OCI-LY7 (cell line): ENCODE measurements around the gene TRIP12. TPM values are rescaled to one million over a fixed set of nuclear protein-coding genes. Genes with fewer than 3 reads are reported as not detected.

Experiments used
- BruUV-seq: library from RNA; stranded (reverse); fragments of 400-500 nt; replicated peaks from 2 replicates; lab custom pipeline; 2021; lab: Mats Ljungman, UMichigan
- CTCF ChIA-PET: fragments of 300-600 bp; sonication (Branson Sonifier 250); formaldehyde crosslinking; loops from one replicate; lab custom pipeline; 2022; ENCODE audit warnings: antibody characterized with exemption; ENCODE audit not compliant: unreplicated experiment; lab: Charles Lee
- POLR2A ChIA-PET: fragments of 300-600 bp; sonication (Branson Sonifier 250); formaldehyde crosslinking; loops from one replicate; lab custom pipeline; 2022; ENCODE audit warnings: antibody characterized with exemption; lab: Charles Lee
- DNase-seq: peaks from one replicate; pipeline ENCODE4 v3.0.0-alpha.2; 2015; ENCODE audit warnings: low spot score
- H2AFZ ChIP-seq: fragments of 200-600 bp; sonication (generic), shearing (Covaris generic); 2 replicates; pipeline ENCODE4 v1.6.1; 2014; ENCODE audit warnings: mild to moderate bottlenecking, antibody characterized with exemption, low read length, moderate library complexity
- H3K27ac ChIP-seq: fragments of 200-600 bp; sonication (generic); 2 replicates; pipeline ENCODE4 v1.5.1; 2014; ENCODE audit warnings: mixed run types, low read depth, mild to moderate bottlenecking, moderate library complexity, low read length, inconsistent platforms; ENCODE audit not compliant: poor library complexity, severe bottlenecking
- H3K36me3 ChIP-seq: fragments of 200-600 bp; sonication (generic); 2 replicates; pipeline ENCODE4 v1.6.1; 2014; ENCODE audit warnings: mild to moderate bottlenecking, antibody characterized with exemption, low read length, moderate library complexity, mixed read lengths; ENCODE audit not compliant: insufficient read depth
- H3K4me1 ChIP-seq: fragments of 200-600 bp; sonication (generic); 2 replicates; pipeline ENCODE4 v1.5.1; 2014; ENCODE audit warnings: mild to moderate bottlenecking, low read length; ENCODE audit not compliant: insufficient read depth, poor library complexity, severe bottlenecking
- H3K4me2 ChIP-seq: fragments of 200-600 bp; sonication (generic); 2 replicates; pipeline ENCODE4 v1.6.1; 2014; ENCODE audit warnings: mild to moderate bottlenecking, low read length
- H3K4me3 ChIP-seq: fragments of 200-600 bp; sonication (generic); 2 replicates; pipeline ENCODE4 v1.5.1; 2014; ENCODE audit warnings: mild to moderate bottlenecking, low read depth, low read length; ENCODE audit not compliant: poor library complexity, severe bottlenecking
- H3K79me2 ChIP-seq: fragments of 200-600 bp; sonication (generic); 2 replicates; pipeline ENCODE4 v1.6.1; 2016; ENCODE audit warnings: low read depth, mild to moderate bottlenecking, low read length, moderate library complexity, mixed read lengths; ENCODE audit not compliant: insufficient read depth
- H3K9me2 ChIP-seq: fragments of 200-600 bp; sonication (generic); 2 replicates; pipeline ENCODE4 v1.6.1; 2016; ENCODE audit warnings: mild to moderate bottlenecking, low read length, mixed read lengths; ENCODE audit not compliant: insufficient read depth
- H3K9me3 ChIP-seq: fragments of 200-600 bp; sonication (generic); 2 replicates; pipeline ENCODE4 v1.6.1; 2014; ENCODE audit warnings: mild to moderate bottlenecking, mixed run types, low read length, mixed read lengths
- H4K20me1 ChIP-seq: fragments of 200-600 bp; sonication (generic); 2 replicates; pipeline ENCODE4 v1.6.1; 2014; ENCODE audit warnings: mild to moderate bottlenecking, antibody characterized with exemption, low read length, moderate library complexity, mixed read lengths; ENCODE audit not compliant: insufficient read depth
- EZH2phosphoT487 ChIP-seq: fragments of 200-600 bp; sonication (generic); IDR thresholded peaks from 2 replicates; pipeline ENCODE4 v1.6.1; 2018; ENCODE audit warnings: low read depth, borderline replicate concordance, mild to moderate bottlenecking, mixed run types, antibody characterized with exemption, low read length, moderate library complexity, mixed read lengths
- intact Hi-C: fragments of 100-400 bp; cut with micrococcal nuclease; formaldehyde crosslinking; loops from one replicate; pipeline ENCODE4 v1.10.0; 2022; ENCODE audit not compliant: unreplicated experiment
- total RNA-seq, 2 experiments: library from RNA; depleted of rRNA in 1 of 2; stranded (reverse); fragments of >200 nt in 1 of 2; shearing (Covaris generic) in 1 of 2; gene quantifications; 2 replicates each; pipeline ENCODE4 v1.2.3, GENCODE V29; 2014 to 2022
- TF ChIP-seq, protein P1 (sequence below): fragments of 200-600 bp; sonication (generic); conservative IDR thresholded peaks from 2 replicates; pipeline ENCODE4 v1.5.1; 2014; ENCODE audit warnings: mild to moderate bottlenecking, antibody characterized with exemption, low read length, moderate library complexity, mixed read lengths

Gene TRIP12
- total RNA-seq, 2 experiments from 2014 or later, result 80.0 to 185 TPM

DNA sequence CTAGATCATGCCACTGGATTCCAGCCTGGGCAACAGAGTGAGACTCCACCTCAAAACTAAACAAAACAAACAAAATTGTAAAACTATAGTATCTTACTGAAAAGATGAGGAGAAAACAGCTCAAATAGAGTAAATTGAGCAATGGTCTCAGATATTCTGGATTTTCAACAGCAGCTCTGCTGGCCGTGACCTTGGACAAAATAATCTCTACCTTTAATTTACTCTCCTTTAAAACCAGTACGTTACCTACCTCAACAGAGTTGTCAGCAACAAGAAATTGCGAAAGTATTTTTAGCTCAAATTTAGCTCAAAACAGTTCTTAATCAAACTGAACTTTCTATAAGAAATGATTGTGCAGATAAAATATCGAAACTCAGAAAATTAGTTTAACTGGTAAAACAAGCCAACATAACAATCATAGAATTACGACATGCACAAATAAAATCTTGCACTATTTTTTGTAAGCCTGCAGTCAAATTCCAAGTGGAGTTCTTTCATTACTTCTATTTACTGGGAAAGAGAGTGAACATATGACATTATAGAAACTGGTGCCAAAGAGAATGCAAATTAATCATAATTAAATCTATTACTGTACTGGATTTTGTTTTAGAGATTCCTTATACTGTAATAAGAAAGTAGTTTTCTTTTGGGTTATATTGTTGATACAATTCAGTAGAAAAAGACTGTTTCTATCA, 40.8 kb downstream of the TRIP12 start:
- Histone ChIP-seq H3K36me3 (peaks cover 36% of the 10 kb centered on the region), H3K4me1 (no peaks in the 10 kb centered on the region), H3K27ac (no peak overlapping the region), H3K9me2 (no peaks in the 10 kb centered on the region), H3K4me2 (no peak overlapping the region), H3K79me2 (peaks cover 20% of the 10 kb centered on the region; the same call in 1 of the 2 replicates), H4K20me1 (peaks cover 13% of the 10 kb centered on the region), H2AFZ (no peak overlapping the region), H3K9me3 (no peaks in the 10 kb centered on the region), H3K4me3 (no peak overlapping the region)
- DNase-seq, result no peak
- BruUV-seq, result no TSS peak
- intact Hi-C loops, result no loop called here
- ChIA-PET POLR2A (interaction anchor here (0.7 kb wide), 1 partner anchor 30 kb away, joined by 4 read pairs; no protein-coding TSS in a partner anchor), CTCF (no interaction called here)
- TF ChIP-seq, protein P1, sequence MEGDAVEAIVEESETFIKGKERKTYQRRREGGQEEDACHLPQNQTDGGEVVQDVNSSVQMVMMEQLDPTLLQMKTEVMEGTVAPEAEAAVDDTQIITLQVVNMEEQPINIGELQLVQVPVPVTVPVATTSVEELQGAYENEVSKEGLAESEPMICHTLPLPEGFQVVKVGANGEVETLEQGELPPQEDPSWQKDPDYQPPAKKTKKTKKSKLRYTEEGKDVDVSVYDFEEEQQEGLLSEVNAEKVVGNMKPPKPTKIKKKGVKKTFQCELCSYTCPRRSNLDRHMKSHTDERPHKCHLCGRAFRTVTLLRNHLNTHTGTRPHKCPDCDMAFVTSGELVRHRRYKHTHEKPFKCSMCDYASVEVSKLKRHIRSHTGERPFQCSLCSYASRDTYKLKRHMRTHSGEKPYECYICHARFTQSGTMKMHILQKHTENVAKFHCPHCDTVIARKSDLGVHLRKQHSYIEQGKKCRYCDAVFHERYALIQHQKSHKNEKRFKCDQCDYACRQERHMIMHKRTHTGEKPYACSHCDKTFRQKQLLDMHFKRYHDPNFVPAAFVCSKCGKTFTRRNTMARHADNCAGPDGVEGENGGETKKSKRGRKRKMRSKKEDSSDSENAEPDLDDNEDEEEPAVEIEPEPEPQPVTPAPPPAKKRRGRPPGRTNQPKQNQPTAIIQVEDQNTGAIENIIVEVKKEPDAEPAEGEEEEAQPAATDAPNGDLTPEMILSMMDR, result no peak

DNA sequence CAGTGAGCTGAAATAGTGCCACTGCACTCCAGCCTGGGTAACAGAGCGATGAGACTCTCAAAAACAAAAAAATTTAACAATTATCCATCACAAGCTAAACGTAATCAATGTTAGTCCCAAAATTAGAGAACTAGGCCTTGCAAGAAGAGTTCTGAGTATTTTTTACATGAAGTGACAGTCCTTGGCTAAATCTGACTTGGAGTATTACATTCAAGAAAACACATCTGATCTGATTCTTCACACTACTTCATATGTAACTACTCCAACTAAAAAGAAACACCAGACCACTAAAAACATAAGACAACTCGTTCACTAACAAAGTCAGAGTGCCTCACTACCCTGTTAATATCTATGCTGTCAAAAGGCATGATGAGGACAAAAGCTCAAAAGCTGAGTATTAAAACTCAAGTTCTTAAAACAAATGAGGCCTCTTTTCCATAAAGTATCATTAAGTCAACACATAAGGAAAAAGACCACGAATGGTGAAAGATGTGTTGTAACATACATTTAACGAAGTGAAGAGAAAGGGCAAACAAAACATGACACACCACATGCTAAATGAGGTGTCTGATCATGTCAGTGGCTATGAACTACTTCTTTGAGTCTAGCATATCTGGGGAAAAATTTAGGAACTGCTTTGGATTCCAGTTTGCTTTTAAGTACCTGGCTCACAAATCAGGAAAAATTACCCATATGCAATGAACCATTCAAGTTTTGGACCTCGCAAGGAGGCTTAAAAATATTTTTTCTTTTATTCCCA, 42.4 kb downstream of the TRIP12 start:
- H3K9me3 ChIP-seq, result no peaks in the 10 kb centered on the region
- ChIA-PET POLR2A (interaction anchor here (1.0 kb wide), 1 partner anchor 12 kb away, joined by 3 read pairs; no protein-coding TSS in a partner anchor), CTCF (no interaction called here)
- DNase-seq, result no peak
- H3K9me2 ChIP-seq, result no peaks in the 10 kb centered on the region
- no peak overlapping the region for H2AFZ ChIP-seq
- H3K4me2 ChIP-seq, result no peak overlapping the region
- H4K20me1 ChIP-seq, result no peaks in the 10 kb centered on the region; the same call in 1 of the 2 replicates
- TF ChIP-seq EZH2phosphoT487, result no peak
- TF ChIP-seq, protein P1, result no peak
- no peak overlapping the region for H3K4me3 ChIP-seq
- peaks cover 16% of the 10 kb centered on the region; the same call in 1 of the 2 replicates for H3K79me2 ChIP-seq
- no TSS peak for BruUV-seq
- intact Hi-C loops, result no loop called here
- no peak overlapping the region for H3K27ac ChIP-seq
- H3K4me1 ChIP-seq, result no peaks in the 10 kb centered on the region
- peaks cover 36% of the 10 kb centered on the region for H3K36me3 ChIP-seq
